ENCODE measurements around the gene MARCHF9. TPM values are rescaled to one million over a fixed set of nuclear protein-coding genes. Genes with fewer than 3 reads are reported as not detected.

MARCHF9 gene
- polyA plus RNA-seq, 1 of the 3 experiments (the other 2 are of a cell fraction) = 24.2 TPM

DNA sequence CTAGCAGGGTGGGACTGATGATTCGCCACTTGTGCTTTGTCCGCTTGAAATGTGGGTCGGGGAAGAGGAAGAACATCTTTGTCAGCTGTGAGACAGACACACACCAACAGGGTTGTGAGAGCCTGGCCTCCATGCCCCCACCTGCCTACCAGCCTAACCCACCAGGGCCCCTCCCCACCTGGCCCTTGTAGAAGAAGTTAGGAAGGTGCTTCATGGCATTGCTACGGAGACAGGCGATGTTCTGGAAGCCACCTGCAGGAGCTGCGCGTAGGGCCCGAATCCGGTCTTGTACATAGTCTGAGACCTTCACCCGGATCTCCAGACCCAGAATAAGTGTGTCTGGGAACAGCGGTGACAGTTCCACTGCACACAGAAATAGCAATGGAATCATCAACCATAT is 14.7 kb downstream of the MARCHF9 start:
- H3K4me3 ChIP-seq (ENCODE audit: low read depth in 2 of 2, low read length in 1 of 2) = no peak overlapping the region
- peaks cover 3% of the 10 kb centered on the region for H3F3A ChIP-seq (replicated peaks; ENCODE audit: insufficient read depth)
- ChIA-PET POLR2A (no interaction called here), CTCF (interaction anchor here (1.2 to 2.0 kb wide), 2 partner anchors 10 to 13 kb away, joined by 4 to 11 read pairs; no protein-coding TSS in a partner anchor)
- no peak overlapping the region for H3K9ac ChIP-seq
- TF ChIP-seq, protein P1, sequence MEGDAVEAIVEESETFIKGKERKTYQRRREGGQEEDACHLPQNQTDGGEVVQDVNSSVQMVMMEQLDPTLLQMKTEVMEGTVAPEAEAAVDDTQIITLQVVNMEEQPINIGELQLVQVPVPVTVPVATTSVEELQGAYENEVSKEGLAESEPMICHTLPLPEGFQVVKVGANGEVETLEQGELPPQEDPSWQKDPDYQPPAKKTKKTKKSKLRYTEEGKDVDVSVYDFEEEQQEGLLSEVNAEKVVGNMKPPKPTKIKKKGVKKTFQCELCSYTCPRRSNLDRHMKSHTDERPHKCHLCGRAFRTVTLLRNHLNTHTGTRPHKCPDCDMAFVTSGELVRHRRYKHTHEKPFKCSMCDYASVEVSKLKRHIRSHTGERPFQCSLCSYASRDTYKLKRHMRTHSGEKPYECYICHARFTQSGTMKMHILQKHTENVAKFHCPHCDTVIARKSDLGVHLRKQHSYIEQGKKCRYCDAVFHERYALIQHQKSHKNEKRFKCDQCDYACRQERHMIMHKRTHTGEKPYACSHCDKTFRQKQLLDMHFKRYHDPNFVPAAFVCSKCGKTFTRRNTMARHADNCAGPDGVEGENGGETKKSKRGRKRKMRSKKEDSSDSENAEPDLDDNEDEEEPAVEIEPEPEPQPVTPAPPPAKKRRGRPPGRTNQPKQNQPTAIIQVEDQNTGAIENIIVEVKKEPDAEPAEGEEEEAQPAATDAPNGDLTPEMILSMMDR (IDR thresholded peaks at IDR 0.05) = no peak
- TF ChIP-seq CHD2 (IDR thresholded peaks at IDR 0.05; ENCODE audit: low read length, partially characterized antibody) = no peak
- TF ChIP-seq FOXM1 (IDR thresholded peaks at IDR 0.05; ENCODE audit: low read depth) = no peak
- no peaks in the 10 kb centered on the region for H4K20me1 ChIP-seq (ENCODE audit: insufficient read depth)
- H3K36me3 ChIP-seq (replicated peaks in 1 of 2; ENCODE audit: control insufficient read depth in 1 of 2, insufficient read depth in 2 of 2, low read length in 1 of 2) = peaks cover 8 to 19% of the 10 kb centered on the region in 2 experiments
- H2AFZ ChIP-seq (ENCODE audit: low read depth) = no peak overlapping the region
- no peak overlapping the region for H3K4me2 ChIP-seq
- peaks cover 33% of the 10 kb centered on the region for H3K79me2 ChIP-seq (ENCODE audit: insufficient read depth)
- H3K9me3 ChIP-seq = no peaks in the 10 kb centered on the region
- H3K27ac ChIP-seq (ENCODE audit: low read depth in 2 of 2, low read length in 1 of 2) = no peak overlapping the region
- no peaks in the 10 kb centered on the region; the same call in 1 of the 2 replicates for H3K27me3 ChIP-seq (ENCODE audit: insufficient read depth)
- WGBS (ENCODE audit: low lambda C conversion rate) = 95% methylated on average over 10 of the region's 11 CpGs
- H3K4me1 ChIP-seq (ENCODE audit: control insufficient read depth in 1 of 2, insufficient read depth in 2 of 2, low read depth in 1 of 2, low read length in 1 of 2) = peaks cover 3 to 37% of the 10 kb centered on the region in 2 experiments; a peak in 1 of 4 replicates
- no peaks in the 10 kb centered on the region for H3K9me2 ChIP-seq
- DNase-seq = no peak

DNA sequence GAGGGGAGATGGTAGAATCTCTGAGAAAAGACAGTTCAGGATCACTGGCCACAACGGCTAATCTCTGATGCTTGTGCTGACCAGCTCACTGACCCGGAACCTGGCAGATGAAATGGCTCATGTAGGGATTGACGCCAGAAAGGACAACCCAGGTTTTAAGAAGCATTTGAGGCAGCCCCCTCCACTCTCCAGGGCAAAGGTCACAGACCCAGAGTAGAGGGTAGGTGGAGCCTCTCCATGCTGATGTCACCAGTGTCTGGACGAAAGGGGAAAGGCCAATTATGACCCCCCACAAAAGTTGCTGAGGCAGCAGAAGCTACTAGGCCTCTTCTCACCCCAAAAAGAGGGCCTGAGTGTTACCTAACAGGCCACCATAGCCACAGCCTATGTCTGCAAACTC is 15.8 kb downstream of the MARCHF9 start:
- H3K27me3 ChIP-seq (ENCODE audit: insufficient read depth) = no peaks in the 10 kb centered on the region; the same call in 1 of the 2 replicates
- ChIA-PET CTCF (interaction anchor here (1.0 to 2.0 kb wide), 3 partner anchors 11 to 15 kb away, joined by 3 to 11 read pairs (median 4); partner anchors contain the start of gene TSFM), POLR2A (no interaction called here)
- peaks cover 33% of the 10 kb centered on the region for H3K79me2 ChIP-seq (ENCODE audit: insufficient read depth)
- 89% methylated on average over 4 of the region's 4 CpGs for WGBS (ENCODE audit: low lambda C conversion rate)
- peaks cover 3 to 25% of the 10 kb centered on the region in 2 experiments; a peak in 1 of 4 replicates for H3K4me1 ChIP-seq (ENCODE audit: control insufficient read depth in 1 of 2, insufficient read depth in 2 of 2, low read depth in 1 of 2, low read length in 1 of 2)
- no peaks in the 10 kb centered on the region for H3K9me3 ChIP-seq
- peak overlapping the region; percentile 93 for H3K4me2 ChIP-seq
- no peaks in the 10 kb centered on the region for H4K20me1 ChIP-seq (ENCODE audit: insufficient read depth)
- H3K27ac ChIP-seq (ENCODE audit: low read depth in 2 of 2, low read length in 1 of 2) = peak overlapping the region in 1 of 2 experiments; percentile 92; a peak in 2 of 4 replicates
- H3K4me3 ChIP-seq (ENCODE audit: low read depth in 2 of 2, low read length in 1 of 2) = peak overlapping the region; percentile 60 to 78; a peak in 2 of 4 replicates
- H3F3A ChIP-seq (replicated peaks; ENCODE audit: insufficient read depth) = peaks cover 3% of the 10 kb centered on the region
- peak overlapping the region; percentile 88; the same call in 1 of the 2 replicates for H3K9ac ChIP-seq
- no peaks in the 10 kb centered on the region for H3K9me2 ChIP-seq
- H2AFZ ChIP-seq (ENCODE audit: low read depth) = no peak overlapping the region
- peaks cover 9 to 20% of the 10 kb centered on the region in 2 experiments for H3K36me3 ChIP-seq (replicated peaks in 1 of 2; ENCODE audit: control insufficient read depth in 1 of 2, insufficient read depth in 2 of 2, low read length in 1 of 2)
- TF ChIP-seq EP300 (IDR thresholded peaks at IDR 0.05; ENCODE audit: borderline replicate concordance in 1 of 2, low read depth in 1 of 2, low read length in 1 of 2) (no peak), RAD21 (IDR thresholded peaks at IDR 0.05; ENCODE audit: low read length) (no peak), RCOR1 (IDR thresholded peaks at IDR 0.05; ENCODE audit: low read length) (no peak), TAF1 (IDR thresholded peaks at IDR 0.05; ENCODE audit: borderline replicate concordance, low read depth, low read length) (no peak), NFIC (IDR thresholded peaks at IDR 0.05; ENCODE audit: borderline replicate concordance) (no peak), ELF1 (IDR thresholded peaks at IDR 0.05) (no peak)
- TF ChIP-seq, protein P2, sequence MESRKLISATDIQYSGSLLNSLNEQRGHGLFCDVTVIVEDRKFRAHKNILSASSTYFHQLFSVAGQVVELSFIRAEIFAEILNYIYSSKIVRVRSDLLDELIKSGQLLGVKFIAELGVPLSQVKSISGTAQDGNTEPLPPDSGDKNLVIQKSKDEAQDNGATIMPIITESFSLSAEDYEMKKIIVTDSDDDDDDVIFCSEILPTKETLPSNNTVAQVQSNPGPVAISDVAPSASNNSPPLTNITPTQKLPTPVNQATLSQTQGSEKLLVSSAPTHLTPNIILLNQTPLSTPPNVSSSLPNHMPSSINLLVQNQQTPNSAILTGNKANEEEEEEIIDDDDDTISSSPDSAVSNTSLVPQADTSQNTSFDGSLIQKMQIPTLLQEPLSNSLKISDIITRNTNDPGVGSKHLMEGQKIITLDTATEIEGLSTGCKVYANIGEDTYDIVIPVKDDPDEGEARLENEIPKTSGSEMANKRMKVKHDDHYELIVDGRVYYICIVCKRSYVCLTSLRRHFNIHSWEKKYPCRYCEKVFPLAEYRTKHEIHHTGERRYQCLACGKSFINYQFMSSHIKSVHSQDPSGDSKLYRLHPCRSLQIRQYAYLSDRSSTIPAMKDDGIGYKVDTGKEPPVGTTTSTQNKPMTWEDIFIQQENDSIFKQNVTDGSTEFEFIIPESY (IDR thresholded peaks at IDR 0.05; ENCODE audit: borderline replicate concordance, low read depth) = no peak
- no peak for DNase-seq

Measured in SK-N-SH (cell line).